ENCODE data around the gene MAP2K7.
"Not testable (repeated sequence)": the region's sequence is repeated elsewhere in the genome, so short reads cannot be mapped to it uniquely, and the experiment has no call there.

The MAP2K7 gene

DNA sequence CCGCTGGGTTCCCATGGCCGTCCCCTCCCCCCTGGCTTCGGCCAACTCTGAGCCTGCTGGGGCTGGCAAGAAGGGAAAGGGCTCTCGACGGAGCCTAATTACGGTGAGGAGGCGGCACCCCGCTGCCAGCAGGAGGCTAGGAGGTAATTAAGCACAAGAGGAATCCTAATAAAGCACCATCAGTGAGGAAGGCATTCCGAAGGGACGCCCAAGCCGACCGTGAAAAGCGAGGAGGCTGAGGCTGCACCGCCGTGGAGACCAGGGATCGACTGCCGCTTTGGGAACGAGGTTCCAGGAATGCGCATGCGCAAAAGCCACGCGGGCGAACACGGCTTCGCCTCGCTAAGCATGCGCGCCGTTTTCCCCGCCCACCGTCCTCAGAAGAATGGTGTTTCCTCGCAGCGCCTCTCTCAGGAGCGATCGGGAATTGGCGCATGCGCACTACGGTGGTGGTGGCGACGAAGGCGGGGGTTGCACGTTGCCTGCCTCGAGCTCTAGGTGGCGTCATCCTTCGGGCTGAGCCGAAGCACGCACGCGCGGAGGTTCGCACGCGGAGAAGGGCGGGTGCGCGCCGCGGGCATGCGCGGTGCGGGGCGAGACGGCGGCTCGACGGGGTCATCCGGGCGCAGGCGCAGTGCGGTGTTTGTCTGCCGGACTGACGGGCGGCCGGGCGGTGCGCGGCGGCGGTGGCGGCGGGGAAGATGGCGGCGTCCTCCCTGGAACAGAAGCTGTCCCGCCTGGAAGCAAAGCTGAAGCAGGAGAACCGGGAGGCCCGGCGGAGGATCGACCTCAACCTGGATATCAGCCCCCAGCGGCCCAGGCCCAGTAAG is at the start of gene MAP2K7:
Gene MAP2K7 (plus strand): TSS at position 634 of the 830 bp plus-strand sequence. CDS start 68 bp downstream, at position 702.
- peak; percentile 98 for DNase-seq

DNA sequence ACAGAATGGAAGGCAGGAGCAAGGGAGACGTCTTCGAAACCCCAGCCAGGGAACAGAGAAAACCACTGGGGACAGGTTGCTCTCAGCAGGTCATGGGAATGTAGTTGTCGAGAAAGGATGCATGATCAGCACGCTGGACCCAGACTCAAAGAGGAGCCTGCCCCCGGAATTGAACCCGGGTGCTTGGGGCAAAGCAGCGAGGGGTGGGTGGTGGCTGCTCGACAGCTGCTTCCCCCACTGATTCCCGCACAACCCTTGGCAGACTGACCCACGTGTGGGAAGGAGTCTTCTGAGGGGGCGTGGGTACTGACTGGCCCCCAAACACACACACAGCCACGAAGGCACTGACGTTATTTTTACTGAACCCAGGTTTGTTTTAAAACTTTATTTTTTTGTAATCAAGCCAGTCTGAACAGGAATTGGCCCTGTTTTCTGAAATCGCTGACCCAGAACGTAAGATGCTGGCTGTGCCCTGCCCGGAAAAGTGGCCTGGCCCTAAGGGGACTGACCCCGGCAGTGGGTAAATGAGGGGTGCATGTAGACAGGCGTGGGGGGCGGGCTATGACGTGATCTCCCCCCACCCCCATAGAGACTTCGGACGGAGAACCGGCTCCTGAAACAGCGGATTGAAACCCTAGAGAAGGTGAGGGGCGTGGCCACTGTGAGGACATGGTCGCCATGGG is 48.1 kb upstream of the MAP2K7 start:
- DNase-seq = no peak

DNA sequence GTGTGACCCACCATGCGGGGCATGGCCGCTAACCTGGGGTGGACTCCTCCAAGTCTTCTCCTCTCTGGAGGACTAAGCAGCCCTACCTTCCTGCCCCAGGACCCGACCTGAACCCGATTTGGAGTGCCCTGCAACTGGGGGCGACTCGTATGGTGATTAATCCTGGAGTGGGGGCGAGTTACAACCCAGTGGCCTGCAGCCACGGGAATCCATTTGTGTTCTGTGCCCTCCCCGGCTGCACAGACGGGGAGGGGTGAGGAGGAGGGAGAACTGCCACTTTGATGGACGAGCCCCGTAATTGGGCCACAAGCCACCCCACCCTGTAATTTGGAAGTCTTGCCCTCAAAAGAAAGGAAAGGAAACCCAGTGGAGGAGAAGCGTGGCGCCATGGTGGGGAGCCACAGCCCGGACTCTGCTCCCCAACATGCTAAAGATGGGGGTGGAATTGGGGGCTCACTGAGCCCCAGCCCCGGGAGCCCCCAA is 47.5 kb upstream of the MAP2K7 start:
- DNase-seq = no peak

DNA sequence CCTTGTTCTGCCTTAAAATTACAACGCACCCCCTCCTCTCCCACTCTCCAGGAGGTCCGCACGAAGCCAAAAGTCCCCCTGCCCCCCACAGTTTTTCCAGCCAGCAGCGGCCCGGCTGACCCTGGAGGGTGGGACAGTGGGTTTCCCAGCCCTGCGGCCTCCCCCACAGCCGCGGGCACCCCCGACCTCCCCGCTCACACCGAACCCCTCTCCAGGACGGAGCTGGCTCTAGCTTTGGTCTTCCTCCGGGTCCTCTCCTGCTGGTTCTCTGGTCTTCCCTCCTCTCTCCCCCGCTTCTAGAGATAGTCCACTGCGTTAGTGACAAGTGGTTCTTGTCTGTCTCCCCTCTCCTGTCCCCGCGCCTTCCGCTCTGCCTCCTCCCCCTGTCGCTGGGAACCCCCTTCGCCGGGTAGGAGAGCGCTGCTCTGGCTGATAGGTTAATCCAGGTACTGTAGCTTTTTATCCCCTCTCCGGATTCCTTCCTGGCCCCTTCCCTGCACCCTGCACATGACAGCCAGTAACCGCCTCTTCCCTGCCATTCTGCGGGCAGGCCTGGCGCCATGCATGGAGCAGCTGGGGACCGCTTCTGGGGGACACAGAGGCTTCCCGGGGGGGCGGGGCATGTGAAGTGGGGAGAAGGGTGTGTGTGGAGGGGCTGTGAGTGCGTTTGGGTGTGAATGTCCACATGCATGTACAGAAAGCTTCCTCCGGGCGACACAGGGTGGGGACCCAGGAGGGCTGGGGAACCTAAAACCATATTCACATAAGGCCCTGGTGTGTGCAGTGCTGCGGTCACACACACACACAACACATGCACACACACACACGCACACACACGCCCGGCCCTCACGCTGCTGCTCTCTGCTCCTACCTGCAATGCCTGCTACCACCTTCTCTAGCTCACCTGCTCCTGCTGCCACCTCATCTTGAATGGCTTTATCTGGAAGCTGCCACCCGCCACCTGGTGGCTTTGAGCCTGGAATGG is 46.7 kb upstream of the MAP2K7 start:
- DNase-seq = no peak

DNA sequence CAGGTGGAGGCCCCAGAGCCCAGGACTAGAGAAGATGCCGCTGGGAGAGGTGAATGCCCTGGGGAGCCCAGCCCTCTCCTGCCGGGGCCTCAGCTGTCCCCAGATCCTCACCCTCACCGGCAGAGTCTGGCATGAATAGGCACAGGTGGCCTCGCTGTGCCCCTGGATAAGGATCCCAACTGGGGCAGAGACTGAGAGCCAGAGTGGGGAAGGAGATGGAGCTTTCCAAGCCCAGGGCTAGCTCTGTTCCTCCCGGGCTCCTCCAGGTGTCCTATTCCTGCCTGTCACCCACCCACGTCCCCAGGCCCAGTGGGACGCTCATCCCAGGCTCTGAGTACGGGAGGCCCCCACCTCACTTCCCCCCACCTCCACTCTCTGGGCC is 46.0 kb upstream of the MAP2K7 start:
- DNase-seq = no peak

DNA sequence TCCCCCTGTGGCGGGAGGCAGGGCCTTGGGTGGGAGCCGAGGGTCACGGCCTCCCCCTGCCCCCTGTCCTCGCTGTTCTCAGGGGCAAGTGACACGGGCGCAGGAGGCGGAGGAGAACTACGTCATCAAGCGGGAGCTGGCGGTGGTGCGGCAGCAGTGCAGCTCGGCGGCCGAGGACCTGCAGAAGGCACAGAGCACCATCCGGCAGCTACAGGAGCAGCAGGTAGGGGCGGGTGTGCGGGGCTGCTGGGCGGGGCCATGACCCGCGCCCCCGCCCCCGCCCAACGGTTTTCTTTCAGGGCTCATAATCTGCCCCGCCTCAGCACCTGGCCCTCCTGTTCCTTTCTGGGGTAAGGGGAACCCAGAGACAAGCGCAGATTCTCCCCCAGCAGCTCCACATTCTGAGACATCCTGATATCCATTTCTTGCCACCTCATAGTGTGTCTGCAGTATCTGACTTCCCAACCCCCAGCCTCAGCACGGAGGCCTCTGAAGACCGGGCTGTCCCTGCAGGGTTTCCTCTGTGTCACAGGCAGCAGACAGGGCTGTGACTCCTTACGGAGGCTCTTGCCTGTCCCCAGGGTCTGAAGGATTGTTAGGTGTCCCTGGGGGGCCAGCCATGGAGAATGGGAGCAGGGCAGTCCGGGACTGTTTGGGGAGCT is 45.4 kb upstream of the MAP2K7 start:
- DNase-seq = no peak

DNA sequence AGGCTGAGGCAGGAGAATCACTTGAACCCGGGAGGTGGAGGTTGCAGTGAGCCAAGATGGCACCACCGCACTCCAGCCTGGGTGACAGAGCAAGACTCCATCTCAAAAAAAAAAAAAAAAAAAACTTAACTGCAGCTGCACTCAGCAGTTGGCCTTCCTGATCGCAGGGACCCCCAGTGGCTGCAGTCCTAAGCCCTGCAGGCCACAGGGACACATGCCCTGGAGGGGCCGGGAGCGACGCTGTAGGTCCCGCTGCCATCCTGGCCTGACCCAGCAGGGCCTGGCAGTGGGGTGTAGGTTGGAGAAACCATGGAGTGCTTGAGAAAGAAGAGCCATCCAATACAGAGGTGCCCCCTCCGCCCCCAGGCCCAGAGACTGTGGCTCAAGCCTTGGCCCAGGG is 44.6 kb upstream of the MAP2K7 start:
- DNase-seq = not testable (repeated sequence)

DNA sequence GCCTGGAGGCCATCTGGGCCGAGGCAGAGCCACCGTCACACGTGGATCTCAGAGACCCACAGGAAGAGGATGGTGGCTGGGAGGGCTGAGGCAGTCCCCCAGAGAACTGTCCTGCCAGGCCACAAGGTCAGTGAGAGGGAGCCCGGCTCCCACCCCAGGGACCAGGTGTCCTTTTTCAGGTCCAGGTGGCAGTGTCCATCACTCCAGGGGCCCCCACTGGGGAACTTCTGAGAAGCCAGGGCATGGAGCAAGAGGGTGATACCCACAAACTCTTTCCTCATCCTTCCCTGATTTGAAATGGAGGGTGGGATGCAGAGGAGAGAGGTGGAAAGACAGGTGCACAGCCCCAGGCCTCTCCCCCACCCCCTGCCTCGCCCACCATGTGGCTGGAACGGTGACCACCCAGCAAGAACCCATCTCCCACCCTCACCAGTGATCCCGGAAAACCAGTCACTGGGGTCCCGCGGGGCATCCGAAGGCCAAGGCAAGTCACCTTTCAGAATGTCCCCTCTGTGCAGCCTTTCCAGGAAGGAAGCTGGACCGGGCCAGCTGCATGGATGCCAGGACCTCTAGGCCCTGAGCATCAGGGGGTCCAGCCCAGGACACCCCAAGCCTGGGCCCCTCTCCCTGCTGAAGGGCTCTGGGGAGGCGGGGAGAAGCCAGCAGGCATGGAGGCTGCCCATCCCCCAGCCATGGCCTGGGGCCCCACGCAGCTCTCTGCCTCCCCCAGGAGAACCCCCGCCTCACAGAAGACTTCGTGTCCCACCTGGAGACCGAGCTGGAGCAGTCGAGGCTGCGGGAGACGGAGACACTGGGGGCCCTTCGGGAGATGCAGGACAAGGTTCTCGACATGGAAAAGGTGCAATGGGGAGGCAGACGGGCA is 43.6 kb upstream of the MAP2K7 start:
- no peak for DNase-seq

DNA sequence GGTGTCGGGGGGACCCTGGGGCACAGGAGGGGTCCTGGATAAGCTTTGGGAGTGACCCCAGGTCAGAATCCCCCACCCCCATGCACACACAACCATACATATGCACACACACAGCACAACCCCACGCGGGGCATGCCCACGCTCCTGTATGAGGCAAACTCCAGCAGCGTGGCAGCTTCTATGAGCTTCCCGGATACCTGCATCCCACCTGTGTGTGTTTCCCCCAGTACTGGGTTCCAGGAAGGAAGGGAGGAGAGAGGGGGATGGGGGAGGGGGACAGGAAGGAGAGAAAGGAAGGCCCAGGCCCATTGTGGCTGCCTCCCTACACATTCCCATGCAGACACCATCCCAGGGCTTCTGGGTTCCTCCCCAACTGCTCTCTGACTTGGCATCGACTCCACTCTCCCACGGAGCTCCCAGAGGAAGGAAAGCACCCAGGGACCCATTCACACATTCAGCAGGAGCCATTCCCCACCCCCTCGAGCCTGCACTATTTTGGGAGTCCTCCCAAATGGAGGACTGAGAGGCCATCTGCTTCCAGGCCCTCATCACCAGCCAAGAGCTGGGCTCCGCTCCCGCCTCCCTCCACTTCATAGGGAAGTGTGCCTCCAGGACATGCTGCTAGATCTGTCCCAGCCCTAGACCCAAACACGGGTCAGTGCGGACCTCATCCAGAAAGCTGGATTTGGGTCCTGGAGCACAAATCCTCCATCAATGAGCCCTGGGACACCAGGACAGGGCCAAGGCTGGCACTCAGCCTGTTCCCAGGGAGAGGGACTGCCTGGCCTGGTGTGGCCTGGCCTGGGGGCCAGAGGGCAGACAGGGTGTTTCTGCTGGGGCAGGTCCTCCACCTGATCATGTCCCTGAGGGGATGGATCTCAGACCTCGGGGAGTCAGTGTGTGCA is 42.7 kb upstream of the MAP2K7 start:
- DNase-seq = peak; percentile 29

DNA sequence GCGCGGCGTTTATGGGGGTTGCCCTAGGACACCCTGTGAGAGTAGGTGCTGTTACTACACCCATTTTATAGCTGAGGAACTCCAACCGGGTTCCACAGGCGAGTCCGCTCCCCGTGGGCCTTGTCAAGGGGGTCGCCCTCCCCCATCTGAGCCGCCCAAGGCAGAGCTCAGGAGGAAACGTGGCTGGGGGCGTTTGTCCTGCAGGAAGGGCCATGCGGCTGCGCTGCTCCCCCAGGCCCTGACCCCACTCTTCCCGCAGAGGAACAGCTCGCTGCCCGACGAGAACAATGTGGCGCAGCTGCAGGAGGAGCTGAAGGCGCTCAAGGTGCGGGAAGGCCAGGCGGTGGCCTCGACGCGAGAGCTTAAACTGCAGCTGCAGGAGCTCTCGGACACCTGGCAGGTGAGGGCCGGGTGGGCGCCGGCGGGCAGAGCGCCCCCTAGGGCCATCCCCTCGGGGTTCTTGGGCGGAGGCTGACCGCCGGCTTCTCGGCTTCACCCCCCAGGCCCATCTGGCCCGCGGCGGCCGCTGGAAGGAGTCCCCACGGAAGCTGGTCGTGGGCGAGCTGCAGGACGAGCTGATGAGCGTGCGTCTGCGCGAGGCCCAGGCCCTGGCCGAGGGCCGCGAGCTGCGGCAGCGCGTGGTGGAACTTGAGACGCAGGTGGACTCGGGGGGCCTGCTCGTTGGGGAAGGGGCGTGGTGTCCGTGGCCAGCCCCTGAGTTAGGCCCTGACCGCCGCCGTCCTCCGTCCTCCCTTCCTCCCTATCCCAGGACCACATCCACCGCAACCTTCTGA is 41.9 kb upstream of the MAP2K7 start:
- DNase-seq = no peak

DNA sequence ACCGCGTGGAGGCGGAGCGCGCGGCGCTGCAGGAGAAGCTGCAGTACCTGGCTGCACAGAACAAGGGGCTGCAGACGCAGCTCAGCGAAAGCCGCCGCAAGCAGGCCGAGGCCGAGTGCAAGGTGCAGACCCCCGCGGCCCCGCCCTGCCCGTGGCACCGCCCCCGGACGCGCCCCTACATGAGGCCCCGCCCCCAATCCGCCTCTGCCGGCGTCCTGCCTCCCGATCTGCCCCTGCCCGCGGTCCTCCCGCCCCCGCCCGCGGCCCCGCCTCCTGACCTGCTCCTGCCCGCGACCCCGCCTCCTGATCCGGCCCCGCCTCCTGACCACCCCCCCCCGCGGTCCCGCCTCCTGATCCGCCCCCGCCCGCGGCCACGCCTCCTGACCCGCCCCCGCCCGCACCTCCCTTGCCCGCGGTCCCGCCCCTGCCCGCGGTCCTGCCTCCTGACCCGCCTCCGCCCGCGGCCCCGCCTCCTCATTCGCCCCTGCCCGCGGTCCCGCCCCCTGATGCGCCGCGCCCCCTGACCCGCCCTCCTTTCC is 41.2 kb upstream of the MAP2K7 start:
- DNase-seq = no peak

DNA sequence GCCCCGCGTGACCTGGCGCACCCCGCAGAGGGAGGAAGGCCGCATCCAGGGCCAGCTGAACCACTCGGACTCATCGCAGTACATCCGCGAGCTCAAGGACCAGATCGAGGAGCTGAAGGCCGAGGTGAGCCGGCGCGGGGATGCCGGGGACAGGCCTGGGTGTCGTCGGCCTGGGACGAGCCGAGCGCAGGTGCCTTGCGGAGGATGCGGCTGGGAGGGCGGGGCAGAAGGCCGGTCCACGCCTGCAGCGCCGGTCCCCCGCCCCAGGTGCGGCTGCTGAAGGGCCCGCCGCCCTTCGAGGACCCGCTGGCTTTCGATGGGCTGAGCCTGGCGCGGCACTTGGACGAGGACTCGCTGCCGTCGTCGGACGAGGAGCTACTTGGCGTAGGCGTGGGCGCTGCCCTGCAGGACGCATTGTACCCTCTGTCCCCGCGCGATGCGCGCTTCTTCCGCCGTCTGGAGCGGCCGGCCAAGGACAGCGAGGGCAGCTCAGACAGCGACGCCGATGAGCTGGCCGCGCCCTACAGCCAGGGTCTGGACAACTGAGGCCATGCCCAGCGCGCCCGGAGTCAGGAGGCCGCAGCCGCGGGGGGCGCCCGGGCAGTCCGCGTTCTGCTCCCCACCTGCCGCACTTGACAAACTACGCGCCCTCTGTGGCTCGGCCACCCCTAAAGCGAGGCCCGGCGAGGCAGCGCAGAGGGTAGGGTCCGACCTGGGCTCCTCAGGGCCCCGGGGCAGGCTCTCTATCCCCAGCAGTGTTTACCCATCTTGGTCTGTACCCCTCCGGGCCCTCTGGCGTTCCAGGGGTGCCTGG is 40.3 kb upstream of the MAP2K7 start:
- no peak for DNase-seq

DNA sequence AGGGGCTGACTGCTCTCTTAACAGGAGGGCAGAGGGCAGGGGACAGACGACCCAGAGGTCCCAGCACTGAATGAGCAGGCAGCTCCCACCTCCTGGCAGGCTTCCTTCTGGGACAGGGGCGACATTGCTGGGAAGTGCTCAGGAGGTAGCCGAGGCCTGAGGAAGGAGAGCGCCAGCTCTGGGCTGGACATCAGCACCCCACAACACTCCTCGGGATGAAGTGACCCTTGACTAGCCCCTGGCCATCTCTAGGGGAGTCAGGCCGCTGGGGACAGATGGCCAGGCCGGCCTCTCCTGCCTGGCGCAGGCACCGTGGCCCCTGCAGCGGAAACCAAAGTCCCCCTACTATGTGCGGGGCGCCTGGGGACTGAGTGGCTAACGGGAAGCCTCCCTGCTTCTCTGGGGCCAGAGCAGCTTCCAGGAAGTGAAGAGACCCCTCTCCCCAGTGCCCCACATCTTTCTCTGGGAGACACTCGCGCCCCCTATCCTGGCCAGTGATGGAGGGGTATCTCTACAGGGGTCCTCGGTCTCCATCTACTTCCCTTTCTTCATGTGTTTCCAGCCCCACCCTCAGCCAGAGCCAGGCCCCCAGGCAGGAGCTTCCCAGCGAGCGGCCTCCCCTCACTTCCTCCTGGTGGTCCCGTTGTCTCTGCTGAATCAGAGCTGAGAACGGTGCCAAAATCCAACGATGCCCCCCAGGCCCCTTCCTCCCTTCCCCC is 39.5 kb upstream of the MAP2K7 start:
- no peak for DNase-seq

DNA sequence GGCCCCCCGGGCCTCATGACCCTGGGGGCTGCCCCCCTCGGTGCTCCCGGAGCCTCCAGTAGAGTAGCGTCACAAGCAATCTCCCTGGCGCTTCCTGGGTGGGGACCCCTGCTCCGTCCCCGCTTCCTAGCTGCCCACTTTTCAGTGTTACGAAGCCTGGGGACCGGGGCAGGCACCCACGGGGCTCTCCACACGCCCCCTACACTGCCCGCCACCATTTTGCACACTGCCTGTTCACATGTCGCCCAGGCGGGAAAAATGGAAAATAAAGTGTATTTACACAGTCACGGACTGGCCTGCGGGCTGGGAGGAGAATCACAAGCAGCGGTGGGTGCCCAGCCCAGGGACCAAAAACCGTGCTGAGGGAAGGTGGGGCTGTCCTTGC is 39.0 kb upstream of the MAP2K7 start:
- DNase-seq = no peak

DNA sequence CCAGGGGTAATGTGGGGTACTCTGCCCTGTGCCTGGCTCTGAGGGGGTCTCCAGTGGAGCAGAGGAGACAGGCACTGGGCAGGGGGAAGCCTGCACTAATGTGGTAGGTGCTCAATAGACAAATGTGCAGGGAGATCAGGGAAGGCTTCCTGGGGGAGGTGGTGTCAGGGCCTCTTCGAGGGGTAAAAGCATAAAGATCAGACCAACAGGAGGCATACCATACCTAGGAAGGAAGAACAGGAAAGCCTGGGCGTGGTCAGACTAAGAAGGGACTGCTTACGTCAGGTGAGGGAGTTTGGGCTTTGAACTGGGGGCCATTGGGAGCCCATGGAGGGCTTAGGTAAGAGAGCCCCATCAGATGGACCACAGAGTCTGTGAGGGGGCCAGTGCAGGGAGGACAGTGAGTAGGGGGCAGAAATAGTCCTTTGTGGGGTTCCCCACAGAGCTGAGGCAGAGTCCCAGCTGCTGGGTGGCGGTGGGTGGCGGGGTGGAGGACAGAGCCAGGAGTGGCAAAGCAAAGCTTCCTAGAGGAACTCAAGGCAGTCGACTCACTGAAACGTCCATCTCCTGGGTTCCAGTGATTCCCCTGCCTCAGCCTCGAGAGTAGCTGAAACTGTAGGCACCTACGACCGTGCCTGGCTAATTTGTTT is 38.3 kb upstream of the MAP2K7 start:
- no peak for DNase-seq

DNA sequence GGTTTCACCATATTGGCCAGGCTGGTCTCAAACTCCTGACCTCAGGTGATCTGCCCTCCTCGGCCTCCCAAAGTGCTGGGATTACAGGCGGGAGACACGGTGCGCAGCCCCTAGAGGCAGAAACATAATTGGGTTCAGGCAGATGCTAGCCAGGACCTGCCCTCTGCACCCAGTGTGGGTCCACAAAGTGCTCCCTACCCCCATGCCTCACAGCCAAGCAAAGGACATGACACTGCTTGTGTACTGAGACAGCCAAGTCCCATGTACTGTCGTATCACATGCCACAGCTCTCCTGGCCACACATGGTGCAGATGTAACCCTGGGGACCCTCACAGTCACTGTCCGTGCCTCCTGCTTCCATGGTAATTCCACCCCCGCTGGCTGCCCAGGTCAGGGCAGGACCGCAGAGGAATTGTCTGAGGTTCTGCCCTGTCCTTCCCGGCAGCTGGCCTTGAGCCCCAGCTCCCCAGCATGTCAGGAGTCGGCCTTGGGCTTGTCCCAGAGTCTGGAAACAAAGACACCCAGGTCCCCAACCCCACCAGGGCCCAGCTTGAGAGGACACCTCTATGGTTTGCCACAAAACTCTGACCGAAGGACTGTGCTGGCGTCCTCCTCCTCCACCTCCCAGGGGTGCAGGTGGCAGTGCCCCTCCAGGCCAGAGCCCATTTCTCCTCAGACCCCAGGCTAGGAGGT is 37.1 kb upstream of the MAP2K7 start:
- no peak for DNase-seq

All from NCI-H446 treated with DMSO at 0.1 percent for 48 hours (cell line).